ENCODE data around the gene CNTN1.

Gene CNTN1

GRCh38 chr12:40691913-40692764 is at the start of gene CNTN1:
Gene CNTN1, plus strand, starts transcription at chr12:40692439.
- DNase-seq (ENCODE audit: low spot score) = peak; percentile 67

GRCh38 chr12:40643506-40643905 is 48.7 kb upstream of the CNTN1 start:
- DNase-seq (ENCODE audit: low spot score) = no peak

GRCh38 chr12:40643976-40644375 is 48.3 kb upstream of the CNTN1 start:
- DNase-seq (ENCODE audit: low spot score) = no peak

- DNase-seq (ENCODE audit: low spot score) = no peak
Observed at GRCh38 chr12:40644708-40645107, 47.5 kb upstream of the CNTN1 start.

- DNase-seq (ENCODE audit: low spot score) = no peak
Observed at GRCh38 chr12:40645361-40645760, 46.9 kb upstream of the CNTN1 start.

GRCh38 chr12:40646456-40646855 is 45.8 kb upstream of the CNTN1 start:
- DNase-seq (ENCODE audit: low spot score) = no peak

- no peak for DNase-seq (ENCODE audit: low spot score)
Observed at GRCh38 chr12:40646911-40647310, 45.3 kb upstream of the CNTN1 start.

GRCh38 chr12:40647651-40648050 is 44.6 kb upstream of the CNTN1 start:
- DNase-seq (ENCODE audit: low spot score) = no peak

- no peak for DNase-seq (ENCODE audit: low spot score)
Observed at GRCh38 chr12:40648519-40648918, 43.7 kb upstream of the CNTN1 start.

GRCh38 chr12:40650038-40650704 is 42.1 kb upstream of the CNTN1 start:
- DNase-seq (ENCODE audit: low spot score) = no peak

GRCh38 chr12:40655451-40655850 is 36.8 kb upstream of the CNTN1 start:
- no peak for DNase-seq (ENCODE audit: low spot score)

GRCh38 chr12:40662366-40662765 is 29.9 kb upstream of the CNTN1 start:
- no peak for DNase-seq (ENCODE audit: low spot score)

GRCh38 chr12:40663781-40664180 is 28.5 kb upstream of the CNTN1 start:
- DNase-seq (ENCODE audit: low spot score) = no peak

- DNase-seq (ENCODE audit: low spot score) = no peak
Observed at GRCh38 chr12:40668099-40668529, 24.1 kb upstream of the CNTN1 start.

GRCh38 chr12:40672741-40673271 is 19.4 kb upstream of the CNTN1 start:
- no peak for DNase-seq (ENCODE audit: low spot score)

- no peak for DNase-seq (ENCODE audit: low spot score)
Observed at GRCh38 chr12:40681148-40681547, 11.1 kb upstream of the CNTN1 start.

- no peak for DNase-seq (ENCODE audit: low spot score)
Observed at GRCh38 chr12:40684986-40685385, 7.3 kb upstream of the CNTN1 start.

- DNase-seq (ENCODE audit: low spot score) = no peak
Observed at GRCh38 chr12:40688085-40688725, 4.0 kb upstream of the CNTN1 start.

GRCh38 chr12:40689576-40689975 is 2.7 kb upstream of the CNTN1 start:
- DNase-seq (ENCODE audit: low spot score) = no peak

GRCh38 chr12:40692765-40693206 is 547 bp downstream of the CNTN1 start:
- no peak for DNase-seq (ENCODE audit: low spot score)

- DNase-seq (ENCODE audit: low spot score) = no peak
Observed at GRCh38 chr12:40693207-40693821, 1.1 kb downstream of the CNTN1 start.
